ENCODE measurements around the gene USP49. TPM values are rescaled to one million over a fixed set of nuclear protein-coding genes. Genes with fewer than 3 reads are reported as not detected.

Gene USP49
- total RNA-seq, 5 donors from 2014 or later (not counting 1 experiment from before 2014, with no cell fraction given): 2.5 to 5.2 (median 3.3) TPM

DNA sequence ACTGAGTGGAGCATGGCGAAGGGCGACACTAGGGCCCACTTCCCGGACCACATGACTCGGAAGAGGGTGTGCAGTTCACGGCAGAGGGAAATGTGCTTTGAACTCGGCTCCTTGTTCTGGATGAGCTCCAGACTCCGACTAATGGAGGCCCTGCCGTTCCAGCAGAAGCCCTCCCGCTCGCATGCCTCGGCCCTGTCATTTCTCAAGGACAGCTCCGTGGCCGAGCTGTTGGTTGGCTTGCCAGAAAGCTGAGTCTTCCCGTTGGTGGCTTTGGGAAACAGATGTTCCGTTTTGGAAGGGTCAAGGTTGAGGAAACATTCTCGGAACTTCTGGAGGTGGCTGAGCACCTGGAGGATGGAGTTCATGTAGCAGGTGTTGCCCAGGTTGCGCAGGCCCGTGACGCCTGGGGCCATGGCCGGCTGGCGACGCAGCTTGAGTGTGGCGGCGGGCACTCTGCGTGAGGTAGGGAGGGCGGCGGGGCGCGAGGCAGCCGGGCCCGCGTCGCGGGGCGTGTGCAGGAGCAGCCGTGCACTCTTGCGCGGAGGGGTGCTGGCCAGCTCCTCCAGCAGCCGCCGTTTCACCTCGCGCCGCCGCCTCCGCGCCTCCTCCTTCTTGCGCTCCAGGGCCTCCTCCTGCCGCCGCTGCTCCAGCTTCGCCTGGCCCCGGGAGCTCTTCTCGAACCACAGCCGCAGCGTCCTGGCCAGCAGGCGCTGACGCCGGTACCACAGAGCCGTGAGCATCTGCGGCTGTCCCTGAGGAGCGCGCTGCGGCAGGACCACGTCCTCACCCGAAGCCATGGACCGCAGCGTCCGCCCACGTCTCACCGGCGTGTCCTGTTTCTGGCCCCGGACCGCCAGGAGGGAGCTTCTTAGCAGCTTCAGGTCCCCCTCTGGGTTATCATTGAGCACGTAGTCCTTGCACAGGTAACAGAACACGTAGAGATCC lies 89.1 kb downstream of the USP49 start:
- DNase-seq (no peak), ATAC-seq (replicated peaks in 1 of 4) (no peak)
- H3K36me3 Mint-ChIP-seq: no peaks in the 10 kb centered on the region
- H3K4me3 Mint-ChIP-seq: no peak overlapping the region
- no peaks in the 10 kb centered on the region for H3K4me1 ChIP-seq (ENCODE audit: control insufficient read depth in 1 of 2, extremely low read depth in 1 of 2, insufficient read depth in 2 of 2, low read length in 2 of 2)
- no peak overlapping the region for H3K27ac Mint-ChIP-seq
- 97% methylated on average over 74 of the region's 74 CpGs for WGBS (ENCODE audit: insufficient coverage)
- no peak overlapping the region for H3K4me3 ChIP-seq (ENCODE audit: control insufficient read depth in 1 of 2, extremely low read depth in 1 of 2, low read length in 1 of 2)
- no peaks in the 10 kb centered on the region for H3K27me3 Mint-ChIP-seq
- CTCF ChIA-PET: no interaction called here
- no peak overlapping the region for H3K27ac ChIP-seq (ENCODE audit: low read length)
- no peaks in the 10 kb centered on the region for H3K9me3 Mint-ChIP-seq
- POLR2A ChIA-PET: no interaction called here
- no peaks in the 10 kb centered on the region for H3K9me3 ChIP-seq
- H3K27me3 ChIP-seq (replicated peaks in 1 of 2; ENCODE audit: control insufficient read depth in 2 of 2, extremely low read depth in 1 of 2, insufficient read depth in 2 of 2, low read length in 1 of 2): no peaks in the 10 kb centered on the region
- H3K36me3 ChIP-seq (ENCODE audit: control insufficient read depth in 2 of 2, extremely low read depth in 1 of 2, insufficient read depth in 1 of 2, low read length in 1 of 2): peaks cover 0 to 8% of the 10 kb centered on the region in 2 donors
- H3K4me1 Mint-ChIP-seq: no peaks in the 10 kb centered on the region

GRCh38 chr6:41801380-41801779 lies 93.8 kb downstream of the USP49 start:
- POLR2A ChIA-PET: interaction anchor here in 1 of 2 donors (0.5 to 0.6 kb wide), 3 partner anchors 124 to 652 kb away, joined by 3 to 5 read pairs (median 3); no protein-coding TSS in a partner anchor
- Histone ChIP-seq H3K4me1 (ENCODE audit: control insufficient read depth in 1 of 2, extremely low read depth in 1 of 2, insufficient read depth in 2 of 2, low read length in 2 of 2) (no peaks in the 10 kb centered on the region), H3K4me3 (ENCODE audit: control insufficient read depth in 1 of 2, extremely low read depth in 1 of 2, low read length in 1 of 2) (no peak overlapping the region), H3K27ac (ENCODE audit: low read length) (no peak overlapping the region), H3K36me3 (ENCODE audit: control insufficient read depth in 2 of 2, extremely low read depth in 1 of 2, insufficient read depth in 1 of 2, low read length in 1 of 2) (peaks cover 4 to 11% of the 10 kb centered on the region in 2 donors), H3K27me3 (replicated peaks in 1 of 2; ENCODE audit: control insufficient read depth in 2 of 2, extremely low read depth in 1 of 2, insufficient read depth in 2 of 2, low read length in 1 of 2) (no peaks in the 10 kb centered on the region), H3K9me3 (no peaks in the 10 kb centered on the region)
- Mint-ChIP-seq H3K4me3 (no peak overlapping the region), H3K27ac (no peak overlapping the region), H3K4me1 (no peaks in the 10 kb centered on the region), H3K9me3 (no peaks in the 10 kb centered on the region), H3K27me3 (no peaks in the 10 kb centered on the region), H3K36me3 (peaks cover 6% of the 10 kb centered on the region)
- WGBS (ENCODE audit: insufficient coverage): no CpG with 5 or more reads among the region's 2 CpGs
- no peak for DNase-seq
- CTCF ChIA-PET: interaction anchor here in 1 of 2 donors (0.5 kb wide), 1 partner anchor 429 kb away, joined by 3 read pairs; no protein-coding TSS in a partner anchor
- no peak for ATAC-seq (replicated peaks in 1 of 4)

- Mint-ChIP-seq H3K36me3 (peaks cover 6% of the 10 kb centered on the region), H3K9me3 (no peaks in the 10 kb centered on the region), H3K4me3 (no peak overlapping the region), H3K27me3 (no peaks in the 10 kb centered on the region), H3K4me1 (no peaks in the 10 kb centered on the region), H3K27ac (no peak overlapping the region)
- POLR2A ChIA-PET: interaction anchor here in 1 of 2 donors (0.5 kb wide), 1 partner anchor 190 kb away, joined by 3 read pairs; no protein-coding TSS in a partner anchor
- no peaks in the 10 kb centered on the region for H3K4me1 ChIP-seq (ENCODE audit: control insufficient read depth in 1 of 2, extremely low read depth in 1 of 2, insufficient read depth in 2 of 2, low read length in 2 of 2)
- H3K27ac ChIP-seq (ENCODE audit: low read length): no peak overlapping the region
- DNase-seq: no peak
- no peak for ATAC-seq (replicated peaks in 1 of 4)
- H3K36me3 ChIP-seq (ENCODE audit: control insufficient read depth in 2 of 2, extremely low read depth in 1 of 2, insufficient read depth in 1 of 2, low read length in 1 of 2): peaks cover 4 to 16% of the 10 kb centered on the region in 2 donors
- H3K9me3 ChIP-seq: no peaks in the 10 kb centered on the region
- no CpG with 5 or more reads among the region's 2 CpGs for WGBS (ENCODE audit: insufficient coverage)
- H3K27me3 ChIP-seq (replicated peaks in 1 of 2; ENCODE audit: control insufficient read depth in 2 of 2, extremely low read depth in 1 of 2, insufficient read depth in 2 of 2, low read length in 1 of 2): no peaks in the 10 kb centered on the region
- CTCF ChIA-PET: no interaction called here
- H3K4me3 ChIP-seq (ENCODE audit: control insufficient read depth in 1 of 2, extremely low read depth in 1 of 2, low read length in 1 of 2): no peak overlapping the region
Observed at GRCh38 chr6:41799559-41799911, 95.6 kb downstream of the USP49 start.

DNA sequence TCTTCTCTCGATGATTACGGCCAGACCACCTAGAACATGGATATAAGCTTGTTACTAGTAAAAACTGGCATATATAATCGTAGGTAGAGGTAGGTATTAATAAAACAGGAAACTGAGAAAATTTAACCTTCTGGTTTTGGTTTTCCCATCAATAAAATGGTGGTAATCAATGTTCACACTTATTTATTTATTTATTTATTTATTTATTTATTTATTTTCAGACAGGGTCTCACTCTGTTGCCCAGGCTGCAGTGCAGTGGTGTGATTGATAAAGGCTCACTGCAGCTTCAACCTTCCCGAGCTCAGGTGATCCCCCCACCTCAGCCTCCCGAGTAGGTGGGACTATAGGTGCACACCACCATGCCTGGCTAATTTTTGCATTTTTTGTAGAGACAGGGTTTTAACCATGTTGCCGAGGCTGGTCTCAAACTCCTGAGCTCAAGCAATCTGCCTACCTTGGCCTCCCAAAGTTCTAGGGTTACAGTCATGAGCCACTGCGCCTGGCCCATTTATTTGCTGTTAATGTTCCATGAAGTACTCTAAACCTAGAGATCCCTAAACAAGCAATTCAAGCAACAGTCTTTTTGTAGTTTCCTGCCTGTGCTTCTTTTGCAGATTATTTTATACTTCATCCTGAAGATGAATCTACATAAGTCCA lies 96.1 kb downstream of the USP49 start:
- H3K4me1 ChIP-seq (ENCODE audit: control insufficient read depth in 1 of 2, extremely low read depth in 1 of 2, insufficient read depth in 2 of 2, low read length in 2 of 2): no peaks in the 10 kb centered on the region
- ChIA-PET CTCF (no interaction called here), POLR2A (no interaction called here)
- peaks cover 4 to 16% of the 10 kb centered on the region in 2 donors for H3K36me3 ChIP-seq (ENCODE audit: control insufficient read depth in 2 of 2, extremely low read depth in 1 of 2, insufficient read depth in 1 of 2, low read length in 1 of 2)
- H3K27ac Mint-ChIP-seq: no peak overlapping the region
- H3K27me3 ChIP-seq (replicated peaks in 1 of 2; ENCODE audit: control insufficient read depth in 2 of 2, extremely low read depth in 1 of 2, insufficient read depth in 2 of 2, low read length in 1 of 2): no peaks in the 10 kb centered on the region
- H3K9me3 Mint-ChIP-seq: no peaks in the 10 kb centered on the region
- 92% methylated on average over 2 of the region's 7 CpGs for WGBS (ENCODE audit: insufficient coverage)
- no peaks in the 10 kb centered on the region for H3K4me1 Mint-ChIP-seq
- ATAC-seq (replicated peaks in 1 of 4) (no peak), DNase-seq (no peak)
- H3K27ac ChIP-seq (ENCODE audit: low read length): no peak overlapping the region
- no peaks in the 10 kb centered on the region for H3K27me3 Mint-ChIP-seq
- H3K9me3 ChIP-seq: no peaks in the 10 kb centered on the region
- no peak overlapping the region for H3K4me3 Mint-ChIP-seq
- H3K4me3 ChIP-seq (ENCODE audit: control insufficient read depth in 1 of 2, extremely low read depth in 1 of 2, low read length in 1 of 2): no peak overlapping the region
- H3K36me3 Mint-ChIP-seq: peaks cover 6% of the 10 kb centered on the region

DNA sequence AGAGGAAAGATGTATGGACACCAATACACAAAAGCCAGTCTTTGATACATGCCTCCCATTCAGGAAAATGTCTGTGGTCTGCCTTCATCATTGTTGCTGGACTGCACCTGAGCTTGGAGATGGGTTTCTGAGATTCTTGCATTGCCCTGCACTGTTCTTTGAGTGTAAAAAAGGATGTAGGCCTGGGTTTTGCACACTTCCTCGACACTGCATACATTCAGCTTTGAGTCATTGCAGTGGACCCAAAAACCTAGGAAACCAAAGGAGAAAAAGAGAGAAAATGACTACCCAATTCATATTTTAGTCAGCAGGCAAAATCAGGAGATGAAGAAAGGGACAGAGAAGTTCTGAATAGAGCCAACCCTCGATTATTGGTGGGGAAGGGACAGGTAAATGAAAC lies 98.7 kb downstream of the USP49 start:
- POLR2A ChIA-PET: no interaction called here
- CTCF ChIA-PET: no interaction called here
- Histone ChIP-seq H3K36me3 (ENCODE audit: control insufficient read depth in 2 of 2, extremely low read depth in 1 of 2, insufficient read depth in 1 of 2, low read length in 1 of 2) (peaks cover 4 to 23% of the 10 kb centered on the region in 2 donors), H3K27me3 (replicated peaks in 1 of 2; ENCODE audit: control insufficient read depth in 2 of 2, extremely low read depth in 1 of 2, insufficient read depth in 2 of 2, low read length in 1 of 2) (no peaks in the 10 kb centered on the region), H3K27ac (ENCODE audit: low read length) (no peak overlapping the region), H3K4me3 (ENCODE audit: control insufficient read depth in 1 of 2, extremely low read depth in 1 of 2, low read length in 1 of 2) (no peak overlapping the region), H3K4me1 (ENCODE audit: control insufficient read depth in 1 of 2, extremely low read depth in 1 of 2, insufficient read depth in 2 of 2, low read length in 2 of 2) (no peaks in the 10 kb centered on the region), H3K9me3 (no peaks in the 10 kb centered on the region)
- peaks cover 12% of the 10 kb centered on the region for H3K36me3 Mint-ChIP-seq
- H3K9me3 Mint-ChIP-seq: no peaks in the 10 kb centered on the region
- ATAC-seq (replicated peaks in 1 of 4): no peak
- H3K4me3 Mint-ChIP-seq: no peak overlapping the region
- no peak overlapping the region for H3K27ac Mint-ChIP-seq
- H3K4me1 Mint-ChIP-seq: no peaks in the 10 kb centered on the region
- no CpG with 5 or more reads among the region's 2 CpGs for WGBS (ENCODE audit: insufficient coverage)
- no peak for DNase-seq
- H3K27me3 Mint-ChIP-seq: no peaks in the 10 kb centered on the region

DNA sequence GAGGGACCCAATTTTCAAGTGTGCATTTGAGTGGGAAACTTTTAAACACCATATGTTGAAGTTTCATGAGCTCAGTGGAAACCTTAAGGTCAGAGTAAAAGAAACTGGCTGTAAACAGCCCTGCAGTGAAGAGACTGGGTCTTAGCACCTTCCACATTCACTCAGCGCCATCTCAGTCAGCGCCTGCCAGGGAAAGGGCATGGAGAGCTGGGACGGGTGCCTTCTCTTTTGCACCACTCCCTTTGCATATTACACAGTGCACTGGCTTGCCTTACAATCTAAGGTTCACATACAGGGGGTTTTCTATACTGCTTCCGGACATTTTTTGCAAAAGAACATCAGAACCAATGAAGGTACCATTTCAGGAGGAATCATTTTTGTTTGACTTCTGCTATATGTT lies 103.2 kb downstream of the USP49 start:
- H3K36me3 ChIP-seq (ENCODE audit: control insufficient read depth in 2 of 2, extremely low read depth in 1 of 2, insufficient read depth in 1 of 2, low read length in 1 of 2): peaks cover 4 to 44% of the 10 kb centered on the region in 2 donors
- no peak overlapping the region for H3K4me3 ChIP-seq (ENCODE audit: control insufficient read depth in 1 of 2, extremely low read depth in 1 of 2, low read length in 1 of 2)
- peaks cover 18% of the 10 kb centered on the region for H3K36me3 Mint-ChIP-seq
- ChIA-PET CTCF (interaction anchor here in 1 of 2 donors (1.1 to 1.2 kb wide), 2 partner anchors 129 to 425 kb away, joined by 3 to 4 read pairs; partner anchors contain the start of genes BYSL and MED20), POLR2A (interaction anchor here in 1 of 2 donors (1.1 kb wide), 1 partner anchor 216 kb away, joined by 4 read pairs; no protein-coding TSS in a partner anchor)
- no peaks in the 10 kb centered on the region for H3K9me3 Mint-ChIP-seq
- H3K27me3 Mint-ChIP-seq: no peaks in the 10 kb centered on the region
- DNase-seq (no peak), ATAC-seq (replicated peaks in 1 of 4) (no peak)
- no peak overlapping the region for H3K4me3 Mint-ChIP-seq
- H3K4me1 Mint-ChIP-seq: peaks cover 8 to 20% (median 12%) of the 10 kb centered on the region in 3 donors
- no peaks in the 10 kb centered on the region for H3K27me3 ChIP-seq (replicated peaks in 1 of 2; ENCODE audit: control insufficient read depth in 2 of 2, extremely low read depth in 1 of 2, insufficient read depth in 2 of 2, low read length in 1 of 2)
- no peak overlapping the region for H3K27ac ChIP-seq (ENCODE audit: low read length)
- 100% methylated on average over 2 of the region's 4 CpGs for WGBS (ENCODE audit: insufficient coverage)
- peaks cover 0 to 9% of the 10 kb centered on the region in 2 experiments for H3K4me1 ChIP-seq (ENCODE audit: control insufficient read depth in 1 of 2, extremely low read depth in 1 of 2, insufficient read depth in 2 of 2, low read length in 2 of 2)
- H3K27ac Mint-ChIP-seq: no peak overlapping the region
- no peaks in the 10 kb centered on the region for H3K9me3 ChIP-seq

Measured in T-cell (primary cell).